D721Med (cell line): ENCODE data around the gene ALB.

Experiments
- DNase-seq: peaks from one replicate; pipeline ENCODE4 v3.0.0; 2011; ENCODE audit warnings: low spot score; ENCODE audit not compliant: insufficient read length
- FAIRE-seq: peaks from 2 replicates; lab custom pipeline; 2011; peaks lifted over from hg19 to GRCh38; lab: Jason Lieb, UNC
- CTCF ChIP-seq: IDR thresholded peaks from 2 replicates; pipeline ENCODE4 v1.5.1; 2012; ENCODE audit warnings: mild to moderate bottlenecking, control low read depth; ENCODE audit not compliant: insufficient read depth; ENCODE audit errors: missing control alignments

ALB gene

GRCh38 chr4:73445383-73446335 is 41.6 kb downstream of the ALB start:
- no peak for TF ChIP-seq CTCF
- no peak for DNase-seq
- FAIRE-seq = no peak

DNA sequence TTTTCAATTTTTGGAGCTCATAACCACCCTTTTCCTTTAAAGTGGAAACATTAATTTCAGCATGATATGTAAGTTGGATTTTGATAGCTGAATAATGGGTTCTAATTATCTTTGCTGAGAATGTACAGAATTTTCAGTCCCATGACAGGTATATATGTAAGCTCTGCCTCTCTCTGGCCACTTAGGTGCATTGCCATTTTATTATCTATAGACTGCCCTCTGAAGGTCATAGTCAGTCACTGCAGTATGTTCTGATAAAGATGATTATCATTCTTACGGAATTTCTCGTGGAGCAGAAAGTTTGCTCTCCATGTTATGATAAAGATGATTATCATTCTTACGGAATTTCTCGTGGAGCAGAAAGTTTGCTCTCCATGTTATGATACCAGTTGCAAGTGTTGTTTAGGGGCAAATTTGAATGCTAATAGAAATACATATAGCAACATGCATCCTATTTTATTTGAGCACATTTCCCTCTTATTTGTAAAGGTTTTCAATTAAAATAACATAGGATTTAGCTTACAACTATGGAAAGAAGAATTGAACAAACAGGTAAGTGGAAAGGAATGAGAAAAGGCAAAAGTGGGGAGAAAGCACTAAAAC is 42.4 kb downstream of the ALB start:
- FAIRE-seq = peak; percentile 90
- peak; percentile 80 for TF ChIP-seq CTCF
- DNase-seq = no peak

DNA sequence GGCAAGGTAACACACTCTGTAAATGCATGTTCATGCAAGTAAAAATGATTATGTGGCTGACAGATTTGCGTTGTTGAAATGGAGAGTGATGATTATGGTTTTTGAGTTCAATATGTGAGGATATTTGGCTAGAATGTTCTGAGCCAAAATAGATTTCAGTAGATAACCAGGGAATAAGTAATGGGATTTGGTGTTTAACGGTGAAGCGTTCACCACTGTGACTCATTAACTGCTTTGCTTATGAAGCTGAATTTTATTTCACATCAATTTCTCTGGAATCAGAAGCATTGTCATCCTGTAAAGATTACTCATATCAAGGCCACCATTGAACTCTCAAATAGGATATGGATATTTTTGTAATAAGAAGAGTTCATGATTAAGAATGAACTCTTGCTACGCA is 43.6 kb downstream of the ALB start:
- FAIRE-seq (no peak), DNase-seq (no peak)
- no peak for TF ChIP-seq CTCF

- TF ChIP-seq CTCF = no peak
- FAIRE-seq = no peak
- DNase-seq = no peak
These were observed 44.5 kb downstream of the ALB start for GRCh38 chr4:73448448-73449203.

DNA sequence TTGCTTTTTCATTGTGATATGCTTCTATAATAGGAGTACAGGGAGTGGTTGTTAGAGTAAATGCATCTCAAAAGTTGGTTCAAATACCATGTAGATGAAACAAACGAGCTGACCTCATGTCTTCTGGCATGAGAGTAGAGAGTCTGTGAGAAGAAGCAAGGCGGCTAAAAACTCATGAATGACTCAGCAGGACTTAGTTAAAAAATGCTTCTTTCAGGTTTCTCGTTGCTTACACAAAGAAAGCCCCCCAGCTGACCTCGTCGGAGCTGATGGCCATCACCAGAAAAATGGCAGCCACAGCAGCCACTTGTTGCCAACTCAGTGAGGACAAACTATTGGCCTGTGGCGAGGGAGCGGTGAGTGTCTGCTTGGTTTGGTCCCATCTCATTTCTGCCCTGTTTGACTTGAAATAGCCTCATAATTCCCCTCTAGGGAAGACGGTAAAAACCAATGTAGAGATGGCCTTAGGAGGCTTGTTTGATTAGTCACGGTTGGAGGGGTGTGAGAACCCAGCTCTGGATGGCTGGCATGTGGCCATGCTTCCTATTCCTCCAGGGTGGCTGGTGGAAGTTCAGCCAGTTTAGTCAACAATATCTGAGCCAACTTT is 46.4 kb downstream of the ALB start:
- DNase-seq (no peak), FAIRE-seq (no peak)
- TF ChIP-seq CTCF = no peak

DNA sequence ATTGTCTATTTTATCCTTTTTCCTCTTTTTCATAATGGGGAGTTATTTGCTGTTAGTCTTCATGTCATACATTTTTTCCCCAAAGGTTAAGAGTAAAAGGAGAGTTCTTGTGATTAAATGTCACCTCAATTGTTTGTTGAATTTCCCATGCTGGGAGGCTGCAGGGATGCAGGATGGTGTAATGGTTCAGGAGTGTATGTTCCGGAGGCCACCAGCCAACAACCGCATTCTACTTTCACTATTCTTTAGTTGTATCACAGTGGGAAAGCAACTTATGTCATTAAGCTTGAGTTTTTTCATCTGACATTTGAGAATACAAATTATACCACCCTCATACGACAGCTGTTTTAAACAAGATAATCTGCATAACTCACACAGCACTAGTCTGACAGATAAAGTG is 47.3 kb downstream of the ALB start:
- no peak for DNase-seq
- TF ChIP-seq CTCF = no peak
- FAIRE-seq = no peak
